ENCODE results near the gene LHCGR.
"Not testable (repeated sequence)": the region's sequence is repeated elsewhere in the genome, so short reads cannot be mapped to it uniquely, and the experiment has no call there.

Gene LHCGR

GRCh38 chr2:48709096-48710034, 46.2 kb downstream of the LHCGR start:
- DNase-seq (ENCODE audit: low read depth in 2 of 2), result no peak

GRCh38 chr2:48707466-48707865, 48.1 kb downstream of the LHCGR start:
- no peak for DNase-seq (ENCODE audit: low read depth in 2 of 2)

GRCh38 chr2:48703621-48704020, 51.9 kb downstream of the LHCGR start:
- not testable (repeated sequence) for DNase-seq (ENCODE audit: low read depth in 2 of 2)

DNA sequence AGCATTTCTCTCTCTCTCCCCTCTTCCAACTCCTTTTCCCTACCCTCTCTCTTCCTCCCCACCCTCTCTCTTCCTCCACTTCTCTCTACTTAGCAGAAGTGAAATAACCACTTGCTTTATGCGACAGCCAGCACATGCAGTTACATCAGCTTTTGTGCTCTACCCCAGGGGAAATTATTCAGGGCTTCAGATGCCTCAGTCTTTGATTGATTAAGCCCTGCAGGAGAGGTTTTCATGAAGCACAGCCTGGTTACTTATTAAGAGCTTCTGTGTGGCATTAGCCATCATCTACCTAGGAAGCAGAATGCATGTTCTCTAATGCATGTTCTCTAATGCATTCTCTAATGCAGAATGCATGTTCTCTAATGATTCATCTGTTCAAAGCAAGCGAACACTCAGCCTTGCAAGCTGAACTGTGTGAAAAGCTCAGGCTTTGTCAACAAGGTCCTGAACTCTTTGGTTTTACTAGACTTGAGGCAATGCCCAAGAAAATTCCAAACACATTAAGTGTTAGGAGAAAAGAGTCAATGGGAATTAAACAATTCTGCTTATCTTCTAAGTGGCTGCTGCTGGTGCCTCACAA, 56.1 kb downstream of the LHCGR start:
- no peak for DNase-seq (ENCODE audit: low read depth in 2 of 2)

DNA sequence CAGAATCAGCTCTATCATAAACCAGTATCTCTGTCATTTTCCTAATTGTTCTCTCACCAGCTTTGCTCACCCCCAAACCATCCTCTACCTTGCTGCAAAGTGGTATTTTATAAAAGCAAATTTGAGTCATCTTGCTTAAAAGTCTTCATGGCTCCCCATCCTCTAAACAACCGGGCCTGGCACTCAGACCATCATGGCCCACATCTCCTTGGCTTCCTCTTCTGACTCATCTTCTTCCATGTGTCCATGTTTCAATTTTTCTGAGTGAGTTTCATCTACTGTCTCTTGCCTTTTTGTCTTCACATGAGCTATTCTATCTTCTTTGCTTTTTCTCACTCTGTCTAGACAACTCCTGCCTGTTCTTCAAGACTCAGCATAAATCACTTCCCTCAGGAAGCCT, 58.6 kb downstream of the LHCGR start:
- DNase-seq (ENCODE audit: low read depth in 2 of 2), result no peak

- no peak for DNase-seq (ENCODE audit: low read depth in 2 of 2)
Measured at GRCh38 chr2:48695991-48696390, 59.5 kb downstream of the LHCGR start.

DNA sequence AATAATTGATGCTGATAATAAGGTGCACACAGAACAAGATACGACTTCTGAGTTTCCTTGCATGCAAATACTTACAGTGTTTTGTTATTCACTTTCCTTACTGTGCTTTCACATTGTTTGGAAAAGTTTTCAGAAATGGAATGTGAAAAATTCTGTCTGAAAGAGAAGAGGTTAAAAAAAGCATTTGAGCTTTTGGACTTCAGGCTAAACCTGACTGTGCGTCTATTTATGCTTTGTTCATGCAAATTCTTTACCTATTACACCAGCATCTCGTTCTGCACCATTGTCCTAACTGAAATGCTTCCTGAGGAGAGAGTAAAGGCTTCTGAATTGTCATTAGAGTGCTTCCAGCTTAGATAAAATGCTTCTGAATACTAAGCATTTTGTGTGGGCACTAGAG, 61.4 kb downstream of the LHCGR start:
- DNase-seq (ENCODE audit: low read depth in 2 of 2), result no peak

- no peak for DNase-seq (ENCODE audit: low read depth in 2 of 2)
Measured at GRCh38 chr2:48693645-48694044, 61.9 kb downstream of the LHCGR start.

DNA sequence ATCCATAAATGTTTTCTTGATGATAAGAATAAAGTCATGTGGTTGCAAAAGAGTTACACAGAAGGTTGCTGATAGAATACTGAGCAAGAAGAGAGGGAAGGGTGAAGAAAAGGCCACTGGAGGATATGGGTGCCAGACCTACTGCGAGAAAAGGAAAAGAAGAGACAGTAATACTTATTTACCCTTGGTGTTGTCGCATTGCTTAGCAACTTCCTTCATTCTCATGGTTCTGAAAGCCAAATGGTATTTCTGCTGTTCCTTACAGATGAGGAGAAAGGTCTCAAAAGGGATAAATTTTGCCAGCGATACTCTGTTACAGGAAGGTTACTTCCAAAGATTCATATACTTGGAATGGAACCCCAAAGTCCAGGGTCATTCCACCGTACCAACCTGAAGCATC, 62.5 kb downstream of the LHCGR start:
- DNase-seq (ENCODE audit: low read depth in 2 of 2), result no peak

GRCh38 chr2:48691935-48692691, 63.4 kb downstream of the LHCGR start:
- no peak for DNase-seq (ENCODE audit: low read depth in 2 of 2)

DNA sequence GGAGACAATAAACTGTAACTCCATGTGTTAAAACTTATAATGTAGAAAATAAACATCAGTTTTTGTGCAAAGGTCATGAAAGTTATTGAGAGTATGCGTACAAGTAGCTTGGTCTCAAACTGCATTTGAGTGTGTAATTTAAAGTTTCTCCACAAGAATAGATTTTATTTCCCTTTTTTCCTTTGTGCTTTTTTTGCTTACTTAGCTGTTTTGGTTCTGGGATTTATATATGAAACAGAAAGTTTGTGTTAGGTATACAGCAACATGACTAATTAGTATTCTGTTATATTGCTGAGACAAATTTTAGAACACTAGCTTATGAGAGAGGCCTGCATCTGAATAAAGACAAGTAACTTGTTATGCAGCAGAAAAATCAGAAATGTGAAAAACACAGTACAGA, 70.4 kb downstream of the LHCGR start:
- no peak for DNase-seq (ENCODE audit: low read depth in 2 of 2)

- DNase-seq (ENCODE audit: low read depth in 2 of 2), result no peak
Measured at GRCh38 chr2:48677450-48677849, 78.1 kb downstream of the LHCGR start.

DNA sequence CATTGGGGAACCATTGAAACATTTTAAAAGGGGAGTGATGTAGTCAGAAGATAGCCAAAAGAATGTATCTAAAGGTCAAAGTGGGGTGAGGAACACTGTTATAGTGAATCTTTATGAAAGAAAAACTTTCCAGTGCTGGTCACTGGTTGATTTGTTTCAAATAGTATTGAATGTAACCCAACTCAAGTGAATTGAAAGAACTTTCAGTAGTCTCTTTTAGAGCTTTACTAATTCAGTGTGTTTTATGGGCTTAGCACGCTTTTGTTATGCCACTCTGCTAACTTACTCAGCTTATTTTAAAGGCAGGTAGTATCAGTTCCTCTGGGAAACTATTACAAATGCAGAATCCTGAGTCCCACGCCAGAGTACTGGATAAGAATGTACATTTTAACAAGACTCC, 80.6 kb downstream of the LHCGR start:
- DNase-seq (ENCODE audit: low read depth in 2 of 2), result no peak

GRCh38 chr2:48673581-48673980, 81.9 kb downstream of the LHCGR start:
- DNase-seq (ENCODE audit: low read depth in 2 of 2), result no peak

DNA sequence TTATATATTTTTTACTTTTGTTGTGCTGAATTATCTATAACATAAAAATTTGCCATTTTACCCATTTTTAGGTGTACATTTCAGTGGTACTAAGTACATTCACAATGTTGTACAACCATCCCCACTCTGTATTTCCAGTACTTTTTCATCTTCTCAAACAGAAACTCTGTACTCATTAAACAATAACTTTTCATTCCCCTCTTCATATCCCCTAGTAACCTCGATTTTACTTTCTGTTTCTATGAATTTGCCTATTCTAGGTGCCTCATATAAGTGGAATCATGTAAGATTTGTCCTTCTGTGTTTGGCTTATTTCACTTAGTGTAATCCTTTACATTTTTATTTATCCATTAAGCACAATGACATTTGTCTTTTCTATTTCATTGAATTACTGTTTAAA, 86.5 kb downstream of the LHCGR start:
- DNase-seq (ENCODE audit: low read depth in 2 of 2), result no peak

- DNase-seq (ENCODE audit: low read depth in 2 of 2), result no peak
Measured at GRCh38 chr2:48651158-48651790, 104.2 kb downstream of the LHCGR start.

DNA sequence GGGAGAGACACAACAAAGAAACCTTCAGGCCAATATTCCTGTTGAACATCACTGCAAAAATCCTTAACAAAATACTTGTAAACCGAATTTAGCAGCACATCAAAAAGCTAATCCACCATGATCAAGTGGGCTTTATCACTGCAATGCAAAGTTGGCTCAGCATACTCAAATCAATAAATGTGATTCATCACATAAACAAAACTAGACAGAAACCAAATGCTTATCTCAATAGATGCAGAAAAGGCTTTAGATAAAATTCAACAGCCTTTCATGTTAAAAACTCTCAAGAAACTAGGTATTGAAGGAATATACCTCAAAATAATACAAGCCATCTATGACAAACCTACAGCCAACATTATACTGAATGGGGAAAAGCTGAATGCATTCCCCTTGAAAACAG, 117.3 kb downstream of the LHCGR start:
- no peak for DNase-seq (ENCODE audit: low read depth in 2 of 2)
